G401.6 (cell line): ENCODE data around the gene PWP1.
"Not testable (repeated sequence)": the region's sequence is repeated elsewhere in the genome, so short reads cannot be mapped to it uniquely, and the experiment has no call there.

Experiments used
- FAIRE-seq: peaks from 2 replicates; lab custom pipeline; 2012; peaks lifted over from hg19 to GRCh38; lab: Jason Lieb, UNC

PWP1 gene

DNA sequence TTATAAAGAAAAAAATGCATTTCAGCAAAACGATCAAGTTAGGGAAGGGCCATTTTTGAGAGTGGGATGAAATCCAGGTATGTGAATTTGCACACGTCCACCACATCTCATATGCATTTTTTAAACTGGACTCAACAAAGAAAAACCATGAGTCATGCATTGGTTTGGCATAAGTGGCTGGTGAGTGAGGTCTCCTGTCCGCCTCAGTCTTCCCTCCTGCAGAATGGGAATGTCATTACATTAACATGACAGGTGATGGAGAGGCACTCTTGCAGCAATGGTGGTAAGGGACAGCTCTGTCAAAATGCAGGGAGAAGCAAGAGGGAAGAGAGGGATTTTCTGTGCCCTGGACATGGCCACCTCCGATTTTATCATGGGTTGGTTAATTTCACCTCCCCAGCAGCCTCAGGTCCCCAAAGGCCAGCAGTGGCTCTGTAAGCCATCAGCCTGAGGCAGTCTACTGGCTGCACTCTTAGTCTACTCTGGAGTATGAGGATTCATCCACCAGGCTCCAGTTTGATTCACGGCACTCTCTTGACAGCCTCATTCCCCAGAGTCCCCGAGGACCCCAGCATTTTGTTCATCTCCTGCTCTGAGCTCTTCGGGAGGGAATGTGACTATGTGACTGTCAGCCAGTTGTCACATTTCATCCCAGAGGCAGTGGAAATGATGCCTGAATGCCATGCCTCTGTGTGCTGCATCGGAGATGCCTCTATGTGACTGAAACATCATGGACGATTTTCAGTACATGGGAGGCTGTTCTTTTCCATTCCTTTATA is 17.1 kb upstream of the PWP1 start:
- FAIRE-seq, result no peak

DNA sequence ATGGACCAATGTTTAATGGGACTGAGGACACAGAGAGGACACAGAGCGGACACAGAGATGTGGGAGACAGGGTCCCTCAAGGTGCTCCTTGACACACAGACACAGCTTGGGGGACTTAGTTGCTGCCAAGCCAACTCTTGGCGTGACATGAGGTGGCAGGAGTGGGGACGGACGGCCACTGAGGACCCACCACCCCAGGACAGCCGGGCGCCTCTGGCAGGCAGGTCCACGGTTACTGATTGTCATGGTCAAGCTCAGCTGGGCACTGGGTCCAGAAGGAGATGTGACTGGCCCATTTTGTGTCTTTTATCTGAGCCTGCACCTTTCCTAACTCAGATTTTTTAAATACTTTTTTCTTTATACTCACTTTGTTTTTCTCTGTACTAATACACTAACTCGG is 15.7 kb upstream of the PWP1 start:
- no peak for FAIRE-seq

DNA sequence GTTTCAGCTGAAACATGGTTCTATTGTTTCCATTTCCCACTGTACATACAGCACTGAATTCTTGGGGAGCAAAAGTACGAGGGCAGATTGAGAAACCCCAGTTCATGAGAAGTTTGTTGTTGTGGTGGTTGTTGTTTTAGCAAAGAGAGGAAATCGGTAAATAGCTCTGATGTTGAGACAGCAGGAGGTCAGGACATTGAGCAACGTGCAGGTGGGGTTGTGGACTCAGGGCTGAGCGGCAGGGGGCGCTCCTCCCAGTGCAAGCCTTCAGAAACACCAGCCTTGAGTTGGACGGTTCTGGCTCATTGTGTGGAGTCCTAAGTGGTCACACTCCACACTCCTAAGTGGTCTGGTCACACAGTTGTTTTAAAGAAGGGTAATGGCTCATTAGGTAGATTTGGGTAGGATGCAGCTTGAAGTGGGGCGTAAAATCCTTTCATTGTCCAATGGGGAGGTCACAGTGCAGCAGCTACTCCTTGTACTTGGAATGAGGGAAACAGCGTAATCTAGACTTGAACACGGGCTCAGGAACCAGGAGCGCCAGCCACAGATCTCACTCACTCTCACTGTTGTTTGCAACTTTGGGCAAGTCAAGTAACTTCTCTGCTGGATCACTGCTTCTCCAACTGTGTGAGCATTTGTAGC is 14.5 kb upstream of the PWP1 start:
- no peak for FAIRE-seq

GRCh38 chr12:107677671-107678070 is 7.9 kb upstream of the PWP1 start:
- no peak for FAIRE-seq

DNA sequence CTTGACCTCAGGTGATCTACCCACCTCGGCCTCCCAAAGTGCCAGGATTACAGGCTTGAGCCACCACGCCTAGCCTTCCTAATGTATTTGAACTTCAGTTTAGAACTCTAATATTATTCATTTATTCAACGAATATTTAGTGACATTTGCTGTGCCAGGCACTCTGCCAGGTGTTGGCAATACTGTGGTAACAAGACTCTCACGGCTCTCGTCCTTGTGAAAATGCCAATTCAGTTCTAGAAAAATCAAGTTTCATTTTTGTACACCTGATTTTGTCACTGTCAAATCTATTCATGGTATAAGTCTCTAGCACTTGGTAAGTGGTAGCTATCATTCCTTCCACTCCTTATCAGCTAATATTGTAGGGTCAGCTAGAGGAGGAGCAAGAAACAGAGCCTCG is 6.3 kb upstream of the PWP1 start:
- no peak for FAIRE-seq

GRCh38 chr12:107681455-107681835 is 4.2 kb upstream of the PWP1 start:
- no peak for FAIRE-seq

GRCh38 chr12:107681836-107682820 is 3.5 kb upstream of the PWP1 start:
- no peak for FAIRE-seq

GRCh38 chr12:107684029-107684795 is 1.4 kb upstream of the PWP1 start:
- FAIRE-seq, result no peak

- peak; percentile 82 for FAIRE-seq
These were observed 624 bp upstream of the PWP1 start for GRCh38 chr12:107684990-107685359.

GRCh38 chr12:107695772-107696171 is 10.2 kb downstream of the PWP1 start:
- FAIRE-seq, result not testable (repeated sequence)

DNA sequence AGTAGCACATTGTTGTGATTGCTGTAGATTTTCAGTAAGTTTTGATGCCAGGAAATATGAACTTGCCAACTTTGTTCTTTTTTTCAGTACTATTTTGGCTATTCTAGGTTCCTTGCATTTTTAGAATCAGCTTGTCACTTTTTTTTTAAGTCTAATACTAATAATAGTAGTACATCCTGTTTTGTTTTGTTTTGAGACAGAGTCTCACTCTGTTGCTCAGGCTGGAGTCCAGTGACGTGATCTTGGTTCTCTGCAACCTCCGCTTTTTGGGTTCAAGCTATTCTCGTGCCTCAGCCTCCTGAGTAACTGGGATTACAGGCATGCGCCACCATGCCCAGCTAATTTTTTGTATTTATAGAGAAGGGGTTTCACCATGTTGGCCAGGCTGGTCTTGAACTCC is 16.5 kb downstream of the PWP1 start:
- FAIRE-seq, result no peak

GRCh38 chr12:107704041-107704440 is 18.4 kb downstream of the PWP1 start:
- no peak for FAIRE-seq

DNA sequence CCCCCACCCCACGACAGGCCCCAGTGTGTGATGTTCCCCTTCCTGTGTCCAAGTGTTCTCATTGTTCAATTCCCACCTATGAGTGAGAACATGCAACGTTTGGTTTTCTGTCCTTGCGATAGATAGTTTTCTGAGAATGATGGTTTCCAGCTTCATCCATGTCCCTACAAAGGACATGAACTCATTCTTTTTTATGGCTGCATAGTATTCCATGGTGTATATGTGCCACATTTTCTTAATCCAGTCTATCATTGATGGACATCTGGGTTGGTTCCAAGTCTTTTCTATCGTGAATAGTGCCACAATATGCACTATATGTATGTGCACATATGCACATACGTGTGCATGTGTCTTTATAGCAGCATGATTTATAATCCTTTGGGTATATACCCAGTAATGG is 19.9 kb downstream of the PWP1 start:
- not testable (repeated sequence) for FAIRE-seq

DNA sequence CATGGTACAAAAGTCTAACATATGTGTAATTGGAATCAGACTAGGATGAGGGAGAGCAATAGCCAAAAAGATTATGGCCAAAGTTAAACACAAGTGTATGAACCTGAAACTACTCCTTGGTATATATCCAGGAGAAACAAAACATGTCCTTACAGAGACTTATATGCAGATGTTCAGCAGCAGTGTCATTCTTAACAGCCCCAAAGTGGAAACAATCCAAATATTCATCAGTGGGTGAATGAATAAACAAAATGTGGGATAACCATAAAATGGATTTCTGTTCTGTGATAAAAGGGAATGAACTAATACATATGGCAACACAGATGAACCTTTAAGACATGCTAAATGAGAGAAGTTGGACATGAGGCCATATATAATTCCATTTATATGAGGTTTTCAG is 30.2 kb downstream of the PWP1 start:
- FAIRE-seq, result no peak

GRCh38 chr12:107718606-107719005 is 33.0 kb downstream of the PWP1 start:
- FAIRE-seq, result no peak

DNA sequence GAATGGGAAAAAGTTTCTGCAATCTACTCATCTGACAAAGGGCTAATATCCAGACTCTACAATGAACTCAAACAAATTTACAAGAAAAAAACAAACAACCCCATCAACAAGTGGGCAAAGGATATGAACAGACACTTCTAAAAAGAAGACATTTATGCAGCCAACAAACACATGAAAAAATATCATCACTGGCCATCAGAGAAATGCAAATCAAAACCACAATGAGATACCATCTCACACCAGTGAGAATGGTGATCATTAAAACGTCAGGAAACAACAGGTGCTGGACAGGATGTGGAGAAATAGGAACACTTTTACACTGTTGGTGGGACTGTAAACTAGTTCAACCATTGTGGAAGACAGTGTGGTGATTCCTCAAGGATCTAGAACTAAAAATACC is 41.7 kb downstream of the PWP1 start:
- FAIRE-seq, result not testable (repeated sequence)

GRCh38 chr12:107727742-107728141 is 42.1 kb downstream of the PWP1 start:
- FAIRE-seq, result not testable (repeated sequence)

- FAIRE-seq, result no peak
These were observed 45.2 kb downstream of the PWP1 start for GRCh38 chr12:107730618-107731341.

DNA sequence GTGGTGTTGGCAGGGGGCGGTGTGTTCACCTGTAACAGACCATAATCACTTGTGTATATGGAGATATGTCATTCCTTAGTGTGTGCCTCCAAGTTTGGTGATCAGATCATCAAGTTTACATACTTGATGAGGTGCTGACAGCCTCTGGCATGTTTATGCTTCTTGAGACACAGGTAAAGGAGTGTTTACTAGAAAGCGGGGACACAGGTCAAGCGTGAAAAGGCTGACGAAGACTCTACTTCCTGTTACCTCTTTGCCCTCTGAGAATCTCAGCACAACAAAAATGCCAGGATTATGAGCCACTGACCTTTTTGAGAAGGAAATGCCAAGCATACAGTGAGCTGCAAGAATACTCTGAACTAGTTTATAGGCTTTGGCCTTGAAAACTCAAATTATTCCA is 45.8 kb downstream of the PWP1 start:
- FAIRE-seq, result no peak

DNA sequence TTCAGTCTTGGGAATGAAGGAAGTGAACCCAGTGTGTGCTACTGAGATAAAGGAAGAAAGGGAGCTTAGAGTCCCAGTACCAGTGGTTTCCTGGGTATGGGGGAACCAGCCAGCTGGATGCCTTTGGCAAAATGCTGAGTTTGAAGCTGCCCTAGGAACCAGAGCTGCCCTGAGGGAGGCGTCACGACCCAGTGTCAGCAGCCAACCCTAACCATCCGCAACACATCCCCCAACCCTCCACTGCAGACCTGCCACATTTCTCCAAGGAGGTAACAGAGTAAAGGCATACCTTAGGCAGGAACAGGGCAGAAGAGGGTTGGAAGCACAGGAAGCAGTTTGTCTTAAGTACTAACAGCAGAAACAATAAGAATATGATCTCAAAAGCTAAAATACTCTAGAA is 46.8 kb downstream of the PWP1 start:
- FAIRE-seq, result no peak

DNA sequence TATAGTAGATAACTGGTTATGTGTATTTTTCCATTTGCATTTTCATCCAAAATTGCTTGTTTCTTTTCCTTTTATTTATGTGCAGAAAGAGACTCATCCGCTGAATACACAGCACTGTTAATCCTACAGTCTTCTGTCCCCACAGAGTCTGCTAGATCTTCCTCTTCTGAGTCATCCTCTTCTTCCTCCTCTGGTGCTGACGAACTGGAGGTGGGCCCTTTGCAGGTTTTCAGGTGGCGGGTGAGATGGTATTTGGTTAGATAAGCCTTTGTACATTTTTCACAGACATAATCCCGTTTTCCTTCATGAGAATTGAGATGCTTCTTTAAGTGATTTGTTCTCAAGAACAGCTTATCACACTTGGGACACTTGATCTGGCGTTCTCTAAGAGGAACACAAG is 48.5 kb downstream of the PWP1 start:
- no peak for FAIRE-seq
